Sigmoid colon (tissue), 7 donors: ENCODE results near the gene URB2. TPM values are rescaled to one million over a fixed set of nuclear protein-coding genes. Genes with fewer than 3 reads are reported as not detected.
A peak's percentile ranks its signal among the peaks of the same experiment; 100 is the strongest.

Experiments used
- DNase-seq: peaks from one replicate; pipeline ENCODE4 v3.0.0-alpha.2; 2019
- H3K27ac ChIP-seq, 4 donors: fragments of 200-600 bp; sonication (generic); one replicate each; pipeline ENCODE4 v1.5.1; 2016 to 2019; ENCODE audit warnings: mild to moderate bottlenecking in 1 of 4
- H3K27me3 ChIP-seq, 3 donors: fragments of 200-600 bp; sonication (generic); one replicate each; pipeline ENCODE4 v1.5.1; 2019; ENCODE audit warnings: mild to moderate bottlenecking in 1 of 3
- H3K36me3 ChIP-seq, 4 donors: fragments of 200-600 bp; sonication (generic); one replicate each; pipeline ENCODE4 v1.5.1; 2016 to 2019
- H3K4me1 ChIP-seq, 4 donors: fragments of 200-600 bp; sonication (generic); one replicate each; pipeline ENCODE4 v1.5.1; 2017 to 2019
- H3K4me3 ChIP-seq, 4 donors: fragments of 200-600 bp; sonication (generic); one replicate each; pipeline ENCODE4 v1.5.1; 2017 to 2019; ENCODE audit warnings: mild to moderate bottlenecking in 2 of 4, moderate library complexity in 1 of 4
- H3K9me3 ChIP-seq, 4 donors: fragments of 200-600 bp in 3 of 4; sonication (generic) in 3 of 4; one replicate each; pipeline versions ENCODE4 v1.5.1 to v1.6.1; 2013 to 2019
- EP300 ChIP-seq, 4 donors: sonication (generic); formaldehyde crosslinking; IDR thresholded peaks; one replicate each; pipeline ENCODE4 v1.6.1; 2017; ENCODE audit warnings: antibody characterized with exemption in 4 of 4
- POLR2A ChIP-seq, 2 donors: fragments of 450-650 bp; IDR thresholded peaks; one replicate each; pipeline ENCODE4 v1.6.1; 2016; ENCODE audit warnings: antibody characterized with exemption in 2 of 2, mild to moderate bottlenecking in 2 of 2, moderate library complexity in 2 of 2
- POLR2AphosphoS5 ChIP-seq, 4 donors: sonication (generic); formaldehyde crosslinking; IDR thresholded peaks; one replicate each; pipeline ENCODE4 v1.6.1; 2017; ENCODE audit warnings: antibody characterized with exemption in 4 of 4
- whole genome bisulfite sequencing, 2 donors: extraction: QIAGEN DNeasy Blood & Tissue Kit; methylation state at CpG; one replicate each; pipeline ENCODE4 v1.1.7; 2013; 5-methylcytosine and 5-hydroxymethylcytosine counted together
- intact Hi-C: fragments of 100-400 bp; cut with DNase I; formaldehyde crosslinking; loops from one replicate; pipeline ENCODE4 v1.15.1; 2023
- polyA plus RNA-seq, 3 donors: library from polyadenylated mRNA; stranded (reverse); fragments of 200-250 nt; gene quantifications; one replicate each; pipeline ENCODE4 v1.2.3, GENCODE V29; 2013
- total RNA-seq, 4 donors: library from RNA; depleted of rRNA; stranded (reverse); fragments of >200 nt; gene quantifications; one replicate each; pipeline ENCODE4 v1.1.0, GENCODE V29; 2016
- TF ChIP-seq, protein P1 (sequence below), 4 experiments: fragments of 450-650 bp in 3 of 4; fragments of 200-600 bp in 1 of 4; IDR thresholded peaks; one replicate each; pipeline ENCODE4 v1.5.1; 2016 to 2019; ENCODE audit warnings: antibody characterized with exemption in 4 of 4, mild to moderate bottlenecking in 3 of 4, moderate library complexity in 2 of 4
- donor health status: healthy with polysubstance abuse.
- donor health status: Bipolar disorder and iron deficiency.
- donor health status: healthy.

URB2 gene
- total and polyA plus RNA-seq, 7 donors, result 0.60 to 11.7 (median 5.2) TPM

DNA sequence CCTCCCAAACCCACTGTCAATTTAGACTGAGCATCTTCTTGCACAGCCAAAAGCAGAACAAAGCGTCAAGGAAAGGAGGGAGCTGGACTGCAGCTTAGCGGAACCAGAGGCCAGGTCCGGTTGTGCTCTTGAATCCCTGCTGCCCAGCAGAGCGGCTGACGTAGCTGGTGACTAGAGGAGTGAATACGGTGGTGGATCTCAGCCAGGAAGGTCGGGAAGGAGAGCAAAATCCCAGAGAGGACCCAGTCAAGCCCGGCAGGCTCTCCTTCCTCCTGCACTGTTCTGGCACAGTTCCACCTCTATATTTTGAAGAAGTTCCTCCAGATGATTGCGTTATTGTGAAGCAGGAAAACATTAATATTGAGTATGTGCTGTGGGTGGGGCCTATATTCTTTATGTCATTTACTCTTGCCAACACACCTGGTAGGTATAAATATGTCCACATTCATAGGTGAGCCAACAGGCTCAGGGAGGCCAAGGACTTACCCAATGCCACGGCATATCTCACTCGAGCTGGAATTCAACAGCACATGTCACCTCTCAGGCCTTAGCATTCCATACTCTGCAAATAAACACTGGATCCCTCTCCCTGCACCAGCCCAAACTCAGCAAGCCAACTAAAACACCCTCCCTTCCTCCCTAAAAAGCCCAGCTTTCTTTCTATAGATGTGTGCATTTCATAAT lies 43.9 kb upstream of the URB2 start:
- Histone ChIP-seq H3K4me3 (no peak overlapping the region), H3K4me1 (peaks cover 0 to 29% (median 13%) of the 10 kb centered on the region in 4 donors), H3K27me3 (no peaks in the 10 kb centered on the region), H3K9me3 (no peaks in the 10 kb centered on the region), H3K36me3 (no peaks in the 10 kb centered on the region), H3K27ac (peak overlapping the region in 3 of 4 donors; percentile 15 to 48 (median 45))
- DNase-seq, result peak; percentile 74
- TF ChIP-seq, protein P1, sequence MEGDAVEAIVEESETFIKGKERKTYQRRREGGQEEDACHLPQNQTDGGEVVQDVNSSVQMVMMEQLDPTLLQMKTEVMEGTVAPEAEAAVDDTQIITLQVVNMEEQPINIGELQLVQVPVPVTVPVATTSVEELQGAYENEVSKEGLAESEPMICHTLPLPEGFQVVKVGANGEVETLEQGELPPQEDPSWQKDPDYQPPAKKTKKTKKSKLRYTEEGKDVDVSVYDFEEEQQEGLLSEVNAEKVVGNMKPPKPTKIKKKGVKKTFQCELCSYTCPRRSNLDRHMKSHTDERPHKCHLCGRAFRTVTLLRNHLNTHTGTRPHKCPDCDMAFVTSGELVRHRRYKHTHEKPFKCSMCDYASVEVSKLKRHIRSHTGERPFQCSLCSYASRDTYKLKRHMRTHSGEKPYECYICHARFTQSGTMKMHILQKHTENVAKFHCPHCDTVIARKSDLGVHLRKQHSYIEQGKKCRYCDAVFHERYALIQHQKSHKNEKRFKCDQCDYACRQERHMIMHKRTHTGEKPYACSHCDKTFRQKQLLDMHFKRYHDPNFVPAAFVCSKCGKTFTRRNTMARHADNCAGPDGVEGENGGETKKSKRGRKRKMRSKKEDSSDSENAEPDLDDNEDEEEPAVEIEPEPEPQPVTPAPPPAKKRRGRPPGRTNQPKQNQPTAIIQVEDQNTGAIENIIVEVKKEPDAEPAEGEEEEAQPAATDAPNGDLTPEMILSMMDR (IDR thresholded peaks at IDR 0.05), result no peak
- peak in 2 of 4 donors; percentile 22 to 46 for TF ChIP-seq POLR2AphosphoS5 (IDR thresholded peaks at IDR 0.05)
- intact Hi-C loops, result no loop called here
- WGBS, 2 donors, result 26 to 53% methylated on average over 11 of the region's 11 CpGs

DNA sequence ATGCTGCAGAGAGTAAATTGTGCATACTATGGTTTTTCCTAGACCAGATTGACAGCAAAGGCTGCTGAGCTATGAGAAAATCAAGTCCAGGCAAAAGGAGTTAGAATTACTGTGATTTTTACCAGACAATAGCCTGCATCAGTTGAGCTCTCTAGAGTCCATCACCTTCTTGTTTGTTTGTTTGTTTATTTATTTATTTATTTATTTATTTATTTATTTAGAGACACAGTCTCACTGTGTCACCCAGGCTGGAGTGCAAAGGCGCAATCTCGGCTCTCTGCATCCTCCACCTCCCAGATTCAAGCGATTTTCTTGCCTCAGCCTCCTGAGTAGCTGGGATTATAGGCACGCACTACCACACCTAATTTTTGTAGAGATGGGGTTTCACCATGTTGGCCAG lies 43.3 kb upstream of the URB2 start:
- no peaks in the 10 kb centered on the region for H3K27me3 ChIP-seq
- WGBS, 2 donors, result 94 to 97% methylated on average over 4 of the region's 4 CpGs
- no peak for TF ChIP-seq POLR2AphosphoS5 (IDR thresholded peaks at IDR 0.05)
- TF ChIP-seq POLR2A (IDR thresholded peaks at IDR 0.05), result no peak
- TF ChIP-seq EP300 (IDR thresholded peaks at IDR 0.05), result no peak
- TF ChIP-seq, protein P1 (IDR thresholded peaks at IDR 0.05), result no peak
- DNase-seq, result no peak
- no peaks in the 10 kb centered on the region for H3K9me3 ChIP-seq
- no peak overlapping the region for H3K4me3 ChIP-seq
- H3K4me1 ChIP-seq, result peaks cover 0 to 29% (median 13%) of the 10 kb centered on the region in 4 donors
- H3K27ac ChIP-seq, result no peak overlapping the region
- intact Hi-C loops, result no loop called here
- H3K36me3 ChIP-seq, result no peaks in the 10 kb centered on the region

DNA sequence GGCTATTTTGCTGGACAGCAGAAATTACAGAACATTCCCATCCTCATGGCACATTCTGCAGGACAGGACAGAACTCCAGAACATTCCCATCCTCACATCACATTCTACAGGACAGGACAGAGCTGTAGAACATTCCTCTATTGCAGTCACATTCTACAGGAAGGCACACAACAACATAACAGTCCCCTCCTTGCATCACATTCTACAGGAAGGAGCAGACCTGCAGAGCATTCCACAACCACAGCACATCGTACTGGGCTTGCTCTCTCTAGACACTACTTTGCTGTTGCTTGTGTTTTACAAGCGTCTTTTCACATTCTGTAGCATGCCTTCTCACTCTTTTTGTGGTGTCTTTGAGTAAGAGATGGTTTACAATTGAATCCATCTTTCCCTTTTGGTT lies 40.7 kb upstream of the URB2 start:
- Histone ChIP-seq H3K27me3 (no peaks in the 10 kb centered on the region), H3K36me3 (no peaks in the 10 kb centered on the region), H3K4me1 (peaks cover 0 to 11% (median 0%) of the 10 kb centered on the region in 4 donors), H3K4me3 (no peak overlapping the region), H3K9me3 (no peaks in the 10 kb centered on the region), H3K27ac (no peak overlapping the region)
- WGBS, 2 donors, result 75 to 86% methylated on average over 2 of the region's 2 CpGs
- no peak for DNase-seq
- TF ChIP-seq, protein P1 (IDR thresholded peaks at IDR 0.05), result no peak
- TF ChIP-seq POLR2AphosphoS5 (IDR thresholded peaks at IDR 0.05) (no peak), POLR2A (IDR thresholded peaks at IDR 0.05) (no peak), EP300 (IDR thresholded peaks at IDR 0.05) (no peak)
- intact Hi-C loops, result no loop called here

DNA sequence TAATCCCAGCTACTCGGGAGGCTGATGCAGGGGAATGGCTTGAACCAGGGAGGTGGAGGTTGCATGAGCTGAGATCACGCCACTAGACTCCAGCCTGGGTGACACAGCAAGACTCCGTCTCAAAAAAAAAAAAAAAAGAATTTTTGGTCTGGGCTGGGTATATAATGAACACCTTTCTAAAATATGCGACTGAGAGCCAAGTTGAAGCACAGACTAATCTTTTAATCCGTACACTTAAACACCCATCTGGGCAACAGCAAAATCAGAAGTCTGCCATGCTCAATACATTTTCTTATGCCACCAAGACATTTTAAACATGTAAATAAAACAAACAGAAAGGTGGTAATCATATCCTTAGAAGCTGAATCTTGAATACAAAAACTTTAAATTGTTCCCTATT lies 35.9 kb upstream of the URB2 start:
- H3K4me3 ChIP-seq, result no peak overlapping the region
- TF ChIP-seq, protein P1 (IDR thresholded peaks at IDR 0.05), result no peak
- TF ChIP-seq POLR2AphosphoS5 (IDR thresholded peaks at IDR 0.05) (no peak), EP300 (IDR thresholded peaks at IDR 0.05) (no peak), POLR2A (IDR thresholded peaks at IDR 0.05) (no peak)
- H3K36me3 ChIP-seq, result peaks cover 11 to 38% (median 16%) of the 10 kb centered on the region in 4 donors
- no peak overlapping the region for H3K27ac ChIP-seq
- no peaks in the 10 kb centered on the region for H3K9me3 ChIP-seq
- 96 to 97% methylated on average over 5 of the region's 5 CpGs for WGBS, 2 donors
- no peaks in the 10 kb centered on the region for H3K4me1 ChIP-seq
- DNase-seq, result no peak
- no peaks in the 10 kb centered on the region for H3K27me3 ChIP-seq
- intact Hi-C loops, result no loop called here

DNA sequence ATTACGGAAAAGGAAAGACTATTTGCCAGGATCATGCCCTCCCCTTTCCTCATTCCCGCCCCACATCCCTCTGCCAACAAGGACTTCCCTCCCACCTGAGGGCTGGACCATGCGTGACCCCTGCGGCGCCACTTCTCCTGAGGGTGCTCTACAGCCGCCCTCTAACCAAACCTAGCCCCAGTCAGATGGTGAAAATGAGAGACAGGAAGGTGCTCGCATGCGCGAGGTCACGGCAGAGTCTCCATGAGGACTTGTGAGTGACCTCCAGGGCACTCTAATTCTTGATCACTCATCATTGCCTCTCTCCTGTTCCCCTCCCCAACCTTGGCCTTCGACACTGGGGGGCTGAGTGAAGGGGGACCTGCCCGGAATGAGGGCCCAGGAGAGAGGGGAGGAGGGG lies 32.2 kb upstream of the URB2 start:
- TF ChIP-seq POLR2A (IDR thresholded peaks at IDR 0.05), result no peak
- no peak for TF ChIP-seq EP300 (IDR thresholded peaks at IDR 0.05)
- no peak for TF ChIP-seq POLR2AphosphoS5 (IDR thresholded peaks at IDR 0.05)
- TF ChIP-seq, protein P1 (IDR thresholded peaks at IDR 0.05), result no peak
- Histone ChIP-seq H3K27me3 (no peaks in the 10 kb centered on the region), H3K27ac (no peak overlapping the region), H3K36me3 (peaks cover 11 to 42% (median 16%) of the 10 kb centered on the region in 4 donors), H3K9me3 (no peaks in the 10 kb centered on the region), H3K4me3 (no peak overlapping the region), H3K4me1 (peaks cover 0 to 29% (median 22%) of the 10 kb centered on the region in 4 donors)
- DNase-seq, result no peak
- intact Hi-C loops, result no loop called here
- 95 to 96% methylated on average over 12 of the region's 12 CpGs for WGBS, 2 donors
